Vagina (tissue), 2 donors: ENCODE data around the gene PSME1. TPM values are rescaled to one million over a fixed set of nuclear protein-coding genes. Genes with fewer than 3 reads are reported as not detected.

Experiments
- DNase-seq, 2 donors: peaks; one replicate each; pipeline ENCODE4 v3.0.0-alpha.2; 2017; ENCODE audit errors: extremely low spot score in 2 of 2
- H3K27ac ChIP-seq: fragments of 200-600 bp; sonication (generic); one replicate; pipeline ENCODE4 v1.5.1; 2019
- H3K27me3 ChIP-seq: fragments of 200-600 bp; sonication (generic); one replicate; pipeline ENCODE4 v1.5.1; 2019
- H3K36me3 ChIP-seq, 2 donors: fragments of 200-600 bp; sonication (generic); one replicate each; pipeline ENCODE4 v1.5.1; 2017 to 2019
- H3K4me1 ChIP-seq: fragments of 200-600 bp; sonication (generic); one replicate; pipeline ENCODE4 v1.5.1; 2019
- H3K4me3 ChIP-seq, 2 donors: fragments of 200-600 bp; sonication (generic); 1 replicate in 1 of 2; 2 replicates in 1 of 2; pipeline ENCODE4 v1.5.1; 2016 to 2019
- H3K9me3 ChIP-seq: fragments of 200-600 bp; sonication (generic); one replicate; pipeline ENCODE4 v1.5.1; 2019
- CTCF ChIP-seq, 3 experiments: fragments of 450-650 bp in 2 of 3; fragments of 200-600 bp in 1 of 3; sonication (generic) in 1 of 3; IDR thresholded peaks; one replicate each; pipeline ENCODE4 v1.5.1; 2017 to 2019; ENCODE audit warnings: antibody characterized with exemption in 3 of 3, mild to moderate bottlenecking in 2 of 3, moderate library complexity in 2 of 3
- POLR2A ChIP-seq, 2 donors: fragments of 450-650 bp; IDR thresholded peaks; one replicate each; pipeline ENCODE4 v1.6.1; 2017; ENCODE audit warnings: antibody characterized with exemption in 2 of 2, mild to moderate bottlenecking in 2 of 2, moderate library complexity in 2 of 2
- POLR2AphosphoS5 ChIP-seq, 2 donors: sonication (generic); formaldehyde crosslinking; IDR thresholded peaks; one replicate each; pipeline ENCODE4 v1.9.0; 2017; ENCODE audit warnings: antibody characterized with exemption in 2 of 2, mild to moderate bottlenecking in 2 of 2, low read depth in 1 of 2; ENCODE audit not compliant: insufficient read depth in 1 of 2
- intact Hi-C: fragments of 100-400 bp; cut with DNase I; formaldehyde crosslinking; loops from one replicate; pipeline ENCODE4 v1.15.1; 2023
- total RNA-seq: library from RNA; depleted of rRNA; stranded (reverse); fragments of >200 nt; gene quantifications from one replicate; pipeline ENCODE4 v1.2.3, GENCODE V29; 2016

PSME1 gene
- total RNA-seq, 1 donor from 2014 or later: 118 TPM

GRCh38 chr14:24164518-24164991 is 28.6 kb downstream of the PSME1 start:
- Histone ChIP-seq H3K27me3 (no peaks in the 10 kb centered on the region), H3K27ac (no peak overlapping the region), H3K9me3 (no peaks in the 10 kb centered on the region), H3K4me1 (peaks cover 38% of the 10 kb centered on the region), H3K36me3 (peaks cover 0 to 51% of the 10 kb centered on the region in 2 donors), H3K4me3 (no peak overlapping the region)
- TF ChIP-seq POLR2AphosphoS5 (IDR thresholded peaks at IDR 0.05; ENCODE audit: insufficient read depth in 1 of 2, low read depth in 1 of 2): no peak
- DNase-seq: no peak
- intact Hi-C loops: no loop called here

DNA sequence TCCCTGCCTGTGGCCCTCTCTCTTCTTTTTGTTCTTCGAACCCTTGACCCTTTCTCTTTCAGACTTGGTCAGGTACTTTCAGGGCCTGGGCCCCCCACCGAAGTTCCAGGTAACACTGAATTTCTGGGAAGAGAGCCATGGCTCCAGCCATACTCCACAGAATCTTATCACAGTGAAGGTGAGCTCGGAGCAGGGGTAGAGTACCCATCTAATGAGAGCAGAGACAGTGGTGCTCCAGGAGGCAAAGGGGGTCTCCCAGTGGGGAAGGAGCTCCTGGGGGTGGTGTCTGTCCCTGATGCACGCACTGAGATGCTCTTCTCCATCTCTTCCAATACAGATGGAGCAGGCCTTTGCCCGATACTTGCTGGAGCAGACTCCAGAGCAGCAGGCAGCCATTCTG is 29.8 kb downstream of the PSME1 start:
- no peaks in the 10 kb centered on the region for H3K27me3 ChIP-seq

DNA sequence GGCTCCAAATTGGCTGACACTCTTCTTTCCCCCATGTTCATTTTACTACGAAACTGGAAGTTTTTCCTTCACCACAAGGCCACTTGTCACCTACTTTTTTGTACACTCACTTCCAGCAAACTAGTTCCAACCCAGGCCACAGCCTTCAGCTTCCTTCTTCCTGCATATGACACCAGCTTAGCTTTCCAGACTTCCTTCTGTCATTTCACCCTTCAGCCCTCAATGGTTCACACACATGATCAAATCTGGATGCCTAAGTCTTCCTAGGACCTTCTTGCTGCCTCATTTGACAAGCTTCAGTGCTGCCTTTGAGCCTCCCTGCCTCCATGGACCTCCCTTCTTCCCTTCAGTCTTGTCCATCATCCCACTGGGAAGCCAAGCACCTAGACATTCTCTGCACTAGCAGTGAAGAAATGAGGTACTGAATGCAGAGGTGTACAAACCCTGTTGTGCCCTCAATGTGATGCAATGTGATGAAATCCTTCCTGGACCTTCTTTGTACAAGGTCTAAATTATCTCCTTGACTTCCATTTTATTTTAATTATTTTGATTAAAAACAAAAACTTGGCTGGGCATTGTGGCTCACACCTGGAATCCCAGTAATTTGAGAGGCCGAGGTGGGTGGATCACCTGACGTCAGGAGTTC is 31.6 kb downstream of the PSME1 start:
- Histone ChIP-seq H3K9me3 (no peaks in the 10 kb centered on the region), H3K27me3 (no peaks in the 10 kb centered on the region), H3K4me1 (peaks cover 37% of the 10 kb centered on the region), H3K4me3 (no peak overlapping the region), H3K27ac (no peak overlapping the region), H3K36me3 (peaks cover 0 to 51% of the 10 kb centered on the region in 2 donors)
- intact Hi-C loops: no loop called here
- TF ChIP-seq CTCF (IDR thresholded peaks at IDR 0.05): no peak
- TF ChIP-seq POLR2A (IDR thresholded peaks at IDR 0.05): no peak
- no peak for DNase-seq

More for the DNA sequence above, 29.8 kb downstream of the PSME1 start:
- Histone ChIP-seq H3K9me3 (no peaks in the 10 kb centered on the region), H3K36me3 (peaks cover 0 to 51% of the 10 kb centered on the region in 2 donors), H3K4me1 (peaks cover 32% of the 10 kb centered on the region), H3K27ac (no peak overlapping the region), H3K4me3 (no peak overlapping the region)
- intact Hi-C loops: no loop called here
- DNase-seq: no peak
- TF ChIP-seq POLR2AphosphoS5 (IDR thresholded peaks at IDR 0.05; ENCODE audit: insufficient read depth in 1 of 2, low read depth in 1 of 2) (no peak), POLR2A (IDR thresholded peaks at IDR 0.05) (no peak), CTCF (IDR thresholded peaks at IDR 0.05) (no peak)

- no peak within 1 kb of the TSS for H3K27ac ChIP-seq
- peaks cover 0 to 11% of the 10 kb centered on the region in 2 donors for H3K36me3 ChIP-seq
- TF ChIP-seq POLR2A (IDR thresholded peaks at IDR 0.05): no peak
- peak in 1 of 2 donors; percentile 19 for TF ChIP-seq POLR2AphosphoS5 (IDR thresholded peaks at IDR 0.05; ENCODE audit: insufficient read depth in 1 of 2, low read depth in 1 of 2)
- peaks cover 15% of the 10 kb centered on the region for H3K4me1 ChIP-seq
- no peaks in the 10 kb centered on the region for H3K27me3 ChIP-seq
- no peak for DNase-seq
- no peaks in the 10 kb centered on the region for H3K9me3 ChIP-seq
- intact Hi-C loops: no loop called here
- peak within 1 kb of the TSS; percentile 31 to 41 for H3K4me3 ChIP-seq
Observed at GRCh38 chr14:24171422-24172260, 35.6 kb downstream of the PSME1 start, which contains the start of gene REC8. Gene REC8 (plus strand): TSS chr14:24172080. CDS start chr14:24172553, 473 bp downstream.

- Histone ChIP-seq H3K9me3 (no peaks in the 10 kb centered on the region), H3K27me3 (no peaks in the 10 kb centered on the region), H3K4me1 (peaks cover 15% of the 10 kb centered on the region), H3K27ac (no peak overlapping the region), H3K36me3 (peaks cover 0 to 3% of the 10 kb centered on the region in 2 donors), H3K4me3 (peak overlapping the region; percentile 31 to 41)
- intact Hi-C loops: no loop called here
- DNase-seq: no peak
- TF ChIP-seq POLR2AphosphoS5 (IDR thresholded peaks at IDR 0.05; ENCODE audit: insufficient read depth in 1 of 2, low read depth in 1 of 2): no peak
- no peak for TF ChIP-seq CTCF (IDR thresholded peaks at IDR 0.05)
- no peak for TF ChIP-seq POLR2A (IDR thresholded peaks at IDR 0.05)
Observed at GRCh38 chr14:24172261-24172860, 36.4 kb downstream of the PSME1 start.
